Muscle layer of duodenum (tissue), 2 donors: Measurements from ENCODE around the gene SLC2A14.
"Not testable (repeated sequence)": the region's sequence is repeated elsewhere in the genome, so short reads cannot be mapped to it uniquely, and the experiment has no call there.

Experiments used
- H3K27ac ChIP-seq: one replicate; pipeline ENCODE4 v1.7.0; 2013; ENCODE audit warnings: mild to moderate bottlenecking, low read length
- H3K27me3 ChIP-seq: one replicate; pipeline ENCODE4 v1.7.0; 2013; ENCODE audit warnings: low read depth, mild to moderate bottlenecking, control low read depth, low read length
- H3K36me3 ChIP-seq, 2 donors: one replicate each; pipeline ENCODE4 v1.7.0; 2013; ENCODE audit warnings: low read length in 2 of 2, control low read depth in 1 of 2, mild to moderate bottlenecking in 1 of 2; ENCODE audit not compliant: insufficient read depth in 2 of 2, control insufficient read depth in 1 of 2
- H3K4me1 ChIP-seq, 2 donors: one replicate each; pipeline ENCODE4 v1.7.0; 2013; ENCODE audit warnings: low read length in 2 of 2, mild to moderate bottlenecking in 2 of 2, control low read depth in 1 of 2, moderate library complexity in 1 of 2; ENCODE audit not compliant: insufficient read depth in 2 of 2, control insufficient read depth in 1 of 2
- H3K4me3 ChIP-seq, 2 donors: one replicate each; pipeline ENCODE4 v1.7.0; 2013; ENCODE audit warnings: low read length in 2 of 2, low read depth in 1 of 2, mild to moderate bottlenecking in 1 of 2
- H3K9me3 ChIP-seq, 2 donors: one replicate each; pipeline ENCODE4 v1.7.0; 2013; ENCODE audit warnings: low read length in 2 of 2, control low read depth in 1 of 2, mild to moderate bottlenecking in 1 of 2; ENCODE audit not compliant: control insufficient read depth in 1 of 2
- donor health status: healthy.

Gene SLC2A14

DNA sequence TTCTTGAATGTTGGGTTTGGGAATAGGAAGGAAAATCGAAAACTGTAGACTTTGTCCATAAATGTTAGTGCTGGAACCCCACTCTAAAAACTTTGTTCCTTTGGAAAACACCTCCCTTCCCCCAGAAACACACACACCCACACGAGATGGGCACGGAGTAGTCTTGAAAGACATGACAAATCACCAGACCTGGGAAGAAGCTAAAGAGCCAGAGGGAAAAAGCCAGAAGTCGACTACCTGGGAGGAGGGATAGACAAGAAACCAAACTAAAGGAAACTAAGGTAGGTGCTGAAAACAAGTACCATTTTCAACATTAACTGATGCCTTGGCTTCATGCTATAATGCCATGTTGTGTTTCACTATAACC lies 84.4 kb downstream of the SLC2A14 start:
- Histone ChIP-seq H3K4me1 (peaks cover 0 to 3% of the 10 kb centered on the region in 2 donors), H3K27me3 (no peaks in the 10 kb centered on the region), H3K4me3 (peak overlapping the region in 1 of 2 donors; percentile 15), H3K9me3 (no peaks in the 10 kb centered on the region), H3K27ac (no peak overlapping the region), H3K36me3 (no peaks in the 10 kb centered on the region)

DNA sequence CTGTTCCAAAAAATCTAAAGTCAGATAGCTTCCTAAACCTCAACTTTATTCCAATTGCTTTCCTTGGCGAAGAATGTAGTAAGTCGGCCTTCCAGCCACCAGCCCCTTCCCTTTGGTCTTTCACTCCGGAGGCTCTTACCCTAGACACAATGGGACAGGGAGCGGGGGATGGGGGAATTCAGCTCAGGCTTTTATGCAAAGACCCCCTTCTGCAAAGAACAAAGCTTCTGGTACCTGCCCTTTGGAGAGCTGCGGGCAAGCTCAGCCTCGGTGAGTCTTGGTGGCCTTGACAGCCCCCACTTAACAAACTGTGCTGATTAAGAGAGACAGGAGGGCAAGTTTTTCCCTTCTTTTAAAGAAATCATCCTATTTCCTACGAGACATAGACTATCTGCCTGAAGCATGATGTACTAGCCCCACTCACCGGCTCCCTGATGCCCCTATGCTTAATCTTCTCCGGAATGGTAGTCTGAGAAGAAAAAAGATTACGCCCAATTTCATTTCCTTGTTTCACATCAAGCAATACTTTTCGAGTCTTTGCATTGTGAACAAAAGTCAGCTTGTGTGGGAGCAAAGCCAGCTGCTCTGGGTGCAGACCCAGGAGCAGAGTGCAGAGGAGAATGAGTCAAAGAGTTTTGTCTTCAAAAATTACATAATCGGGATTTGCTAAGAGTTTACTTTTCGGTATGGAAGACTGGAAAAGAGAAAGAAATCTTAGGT lies 85.0 kb downstream of the SLC2A14 start:
- Histone ChIP-seq H3K36me3 (no peaks in the 10 kb centered on the region), H3K27me3 (no peaks in the 10 kb centered on the region), H3K9me3 (no peaks in the 10 kb centered on the region), H3K4me1 (peaks cover 0 to 3% of the 10 kb centered on the region in 2 donors), H3K4me3 (peak overlapping the region in 1 of 2 donors; percentile 15), H3K27ac (no peak overlapping the region)

DNA sequence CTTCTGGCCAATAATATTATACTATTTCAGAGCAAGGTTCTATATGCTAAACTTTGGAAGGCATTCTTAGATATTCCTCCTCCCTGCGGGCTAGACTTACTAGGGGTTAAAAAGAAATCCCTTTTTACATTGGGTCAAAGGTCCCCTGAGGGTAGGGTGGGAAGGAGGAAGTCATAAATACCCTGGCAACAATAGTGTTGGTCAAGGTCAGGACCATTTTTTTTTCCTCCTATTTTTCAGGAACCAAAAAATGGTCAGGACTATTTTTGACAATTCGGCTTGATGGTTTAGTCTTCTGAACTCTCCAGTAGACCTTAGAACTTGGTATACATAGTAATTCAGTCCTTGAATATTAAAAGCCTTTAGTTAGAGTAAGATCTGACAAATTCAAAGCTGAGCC lies 88.0 kb downstream of the SLC2A14 start:
- H3K4me1 ChIP-seq: peaks cover 0 to 3% of the 10 kb centered on the region in 2 donors
- H3K27me3 ChIP-seq: no peaks in the 10 kb centered on the region
- H3K4me3 ChIP-seq: no peak overlapping the region

DNA sequence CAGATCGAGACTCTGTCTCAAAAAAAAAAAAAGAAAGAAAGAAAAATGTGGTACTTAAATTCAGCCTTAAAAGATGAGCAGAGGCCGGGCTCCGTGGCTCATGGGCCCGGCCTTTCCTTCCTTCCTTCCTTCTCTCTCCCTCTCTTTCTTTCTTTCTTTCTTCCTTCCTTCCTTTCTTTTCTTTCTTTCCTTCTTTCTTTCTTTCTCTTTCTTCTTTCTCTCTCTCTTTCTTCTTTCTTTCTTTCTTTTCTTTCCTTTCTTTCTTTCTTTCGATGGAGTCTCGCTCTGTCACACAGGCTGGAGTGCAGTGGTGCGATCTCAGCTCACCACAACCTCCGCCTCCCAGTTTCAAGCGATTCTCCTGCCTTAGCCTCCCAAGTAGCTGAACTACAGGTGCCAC lies 89.3 kb downstream of the SLC2A14 start:
- H3K27me3 ChIP-seq, H3K36me3 ChIP-seq, H3K4me1 ChIP-seq, H3K9me3 ChIP-seq, H3K4me3 ChIP-seq, H3K27ac ChIP-seq: not testable (repeated sequence)

More for the DNA sequence above, 88.0 kb downstream of the SLC2A14 start:
- H3K27ac ChIP-seq: no peak overlapping the region
- H3K9me3 ChIP-seq: no peaks in the 10 kb centered on the region
- H3K36me3 ChIP-seq: no peaks in the 10 kb centered on the region

DNA sequence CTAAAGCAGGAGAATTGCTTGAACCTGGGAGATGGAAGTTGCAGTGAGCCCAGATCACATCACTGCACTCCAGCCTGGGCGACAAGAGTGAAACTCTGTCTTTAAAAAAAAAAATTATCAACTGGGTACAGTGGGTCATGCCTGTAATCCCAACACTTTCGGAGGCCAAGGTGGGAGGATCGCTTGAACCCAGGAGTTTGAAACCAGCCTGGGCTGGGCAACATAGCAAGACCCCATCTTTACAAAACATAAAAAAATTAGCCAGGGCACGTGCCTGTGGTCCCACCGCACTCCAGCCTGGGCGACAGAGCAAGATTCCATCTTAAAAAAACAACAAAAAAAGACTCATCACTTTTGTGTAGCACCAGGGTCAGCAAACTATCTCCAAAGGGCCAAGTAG lies 90.7 kb downstream of the SLC2A14 start:
- Histone ChIP-seq H3K27ac (no peak overlapping the region), H3K27me3 (no peaks in the 10 kb centered on the region)

DNA sequence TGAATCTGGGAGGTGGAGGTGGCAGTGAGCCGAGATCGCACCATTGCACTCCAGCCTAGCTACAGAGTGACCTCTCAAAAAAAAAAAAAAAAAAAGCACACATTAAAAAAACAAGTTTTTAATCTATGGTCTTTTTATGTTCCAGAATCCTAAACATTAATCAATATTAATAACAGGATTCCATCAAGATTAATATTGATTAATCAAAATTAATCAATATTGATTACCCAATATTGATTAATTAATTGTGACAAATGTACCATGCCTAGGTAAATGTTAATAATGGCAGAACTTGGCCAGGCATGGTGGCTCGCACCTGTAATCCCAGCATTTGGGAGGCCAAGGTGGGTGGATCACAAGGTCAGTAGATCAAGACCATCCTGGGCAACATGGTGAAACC lies 91.4 kb downstream of the SLC2A14 start:
- no peaks in the 10 kb centered on the region for H3K27me3 ChIP-seq
- no peaks in the 10 kb centered on the region for H3K4me1 ChIP-seq
- no peak overlapping the region for H3K27ac ChIP-seq
- no peaks in the 10 kb centered on the region for H3K36me3 ChIP-seq
- H3K4me3 ChIP-seq: no peak overlapping the region
- no peaks in the 10 kb centered on the region for H3K9me3 ChIP-seq

More for the DNA sequence above, 90.7 kb downstream of the SLC2A14 start:
- H3K36me3 ChIP-seq: no peaks in the 10 kb centered on the region
- H3K9me3 ChIP-seq: no peaks in the 10 kb centered on the region
- no peak overlapping the region for H3K4me3 ChIP-seq
- H3K4me1 ChIP-seq: no peaks in the 10 kb centered on the region

DNA sequence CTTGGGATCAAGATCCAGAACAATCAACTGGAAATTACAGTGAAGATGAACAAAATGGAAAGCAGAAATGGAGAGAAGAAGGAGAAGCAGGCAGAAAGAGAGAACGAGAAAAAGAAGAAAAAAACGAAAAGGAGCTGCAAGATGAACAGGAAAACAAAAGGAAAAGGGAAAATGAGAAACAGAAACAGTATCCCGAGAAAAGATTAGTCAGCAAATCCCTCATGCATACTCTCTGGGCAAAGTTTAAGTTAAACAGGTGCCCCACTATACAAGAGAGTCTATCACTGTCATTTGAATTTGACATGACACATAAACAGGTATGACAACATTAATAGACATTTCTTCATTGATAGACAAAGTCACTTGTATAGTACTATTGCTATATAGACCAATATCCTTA lies 102.7 kb downstream of the SLC2A14 start:
- H3K27ac ChIP-seq: no peak overlapping the region
- H3K9me3 ChIP-seq: no peaks in the 10 kb centered on the region
- H3K27me3 ChIP-seq: no peaks in the 10 kb centered on the region
- H3K4me3 ChIP-seq: no peak overlapping the region
- no peaks in the 10 kb centered on the region for H3K4me1 ChIP-seq
- H3K36me3 ChIP-seq: no peaks in the 10 kb centered on the region
